MM.1S (cell line): ENCODE data around the gene UBQLN1.

ENCODE experiments used
- CTCF ChIP-seq: fragments of 300-600 bp; sonication (generic); IDR thresholded peaks from 2 replicates; pipeline ENCODE4 v1.5.1; 2016; ENCODE audit warnings: antibody characterized with exemption, low read length, mixed read lengths
- EZH2 ChIP-seq: fragments of 300-600 bp; sonication (generic); optimal IDR thresholded peaks from 2 replicates; pipeline ENCODE3; 2017; ENCODE audit warnings: low read depth, mild to moderate bottlenecking, antibody characterized with exemption, low read length, mixed read lengths
- EZH2phosphoT487 ChIP-seq: fragments of 300-600 bp; sonication (generic); IDR thresholded peaks from 2 replicates; pipeline ENCODE4 v1.6.1; 2018; ENCODE audit warnings: antibody characterized with exemption, low read length

GRCh38 chr9:83629433-83630104, 78.2 kb downstream of the UBQLN1 start:
- TF ChIP-seq EZH2phosphoT487: no peak
- no peak for TF ChIP-seq CTCF
- no peak for TF ChIP-seq EZH2
